Kidney capillary endothelial cell (primary cell): Measurements from ENCODE around the gene CP.
"Not testable (repeated sequence)": the region's sequence is repeated elsewhere in the genome, so short reads cannot be mapped to it uniquely, and the experiment has no call there.

Experiments used
- DNase-seq: peaks from one replicate; pipeline ENCODE4 v3.0.0-alpha.2; 2018; ENCODE audit warnings: low spot score

The CP gene

GRCh38 chr3:149227591-149228268, 6.1 kb upstream of the CP start:
- DNase-seq, result no peak

- DNase-seq, result no peak
Observed at GRCh38 chr3:149226776-149227175, 5.1 kb upstream of the CP start.

GRCh38 chr3:149224736-149225594, 3.3 kb upstream of the CP start:
- peak; percentile 68 for DNase-seq

- DNase-seq, result no peak
Observed at GRCh38 chr3:149223461-149223820, 1.8 kb upstream of the CP start.

GRCh38 chr3:149219380-149220121, 2.1 kb downstream of the CP start:
- not testable (repeated sequence) for DNase-seq

- DNase-seq, result no peak
Observed at GRCh38 chr3:149217347-149217746, 4.3 kb downstream of the CP start.

GRCh38 chr3:149216193-149216869, 5.3 kb downstream of the CP start:
- no peak for DNase-seq

- DNase-seq, result no peak
Observed at GRCh38 chr3:149215515-149215914, 6.1 kb downstream of the CP start.

- no peak for DNase-seq
Observed at GRCh38 chr3:149214702-149215101, 6.9 kb downstream of the CP start.

GRCh38 chr3:149212386-149212785, 9.2 kb downstream of the CP start:
- no peak for DNase-seq

- no peak for DNase-seq
Observed at GRCh38 chr3:149209431-149209830, 12.2 kb downstream of the CP start.

- DNase-seq, result no peak
Observed at GRCh38 chr3:149207475-149207874, 14.2 kb downstream of the CP start.

GRCh38 chr3:149204390-149204991, 17.1 kb downstream of the CP start:
- DNase-seq, result no peak

GRCh38 chr3:149203758-149204157, 17.9 kb downstream of the CP start:
- no peak for DNase-seq

- DNase-seq, result peak; percentile 48
Observed at GRCh38 chr3:149199474-149199873, 22.2 kb downstream of the CP start.

- no peak for DNase-seq
Observed at GRCh38 chr3:149198611-149199010, 23.0 kb downstream of the CP start.

GRCh38 chr3:149197669-149198068, 24.0 kb downstream of the CP start:
- no peak for DNase-seq

GRCh38 chr3:149196805-149197592, 24.6 kb downstream of the CP start:
- not testable (repeated sequence) for DNase-seq

- DNase-seq, result no peak
Observed at GRCh38 chr3:149195221-149195620, 26.4 kb downstream of the CP start.

- no peak for DNase-seq
Observed at GRCh38 chr3:149188494-149188893, 33.1 kb downstream of the CP start.

GRCh38 chr3:149186721-149187120, 34.9 kb downstream of the CP start:
- DNase-seq, result no peak
